Mucosa of rectum (tissue), 2 donors: ENCODE results near the gene FURIN.
A peak's percentile ranks its signal among the peaks of the same experiment; 100 is the strongest.
"Not testable (repeated sequence)": the region's sequence is repeated elsewhere in the genome, so short reads cannot be mapped to it uniquely, and the experiment has no call there.

Source experiments
- H3K27ac ChIP-seq, 2 donors: one replicate each; pipeline ENCODE4 v1.7.0; 2013; ENCODE audit warnings: inconsistent platforms in 2 of 2, low read depth in 2 of 2, low read length in 2 of 2
- H3K27me3 ChIP-seq, 2 donors: one replicate each; pipeline ENCODE4 v1.7.0; 2013; ENCODE audit warnings: low read length in 2 of 2; ENCODE audit not compliant: control insufficient read depth in 2 of 2, insufficient read depth in 2 of 2
- H3K36me3 ChIP-seq, 2 donors: one replicate each; pipeline ENCODE4 v1.7.0; 2013; ENCODE audit warnings: low read length in 2 of 2; ENCODE audit not compliant: control insufficient read depth in 2 of 2, insufficient read depth in 2 of 2
- H3K4me1 ChIP-seq, 2 donors: one replicate each; pipeline ENCODE4 v1.7.0; 2013; ENCODE audit warnings: low read length in 2 of 2, mild to moderate bottlenecking in 1 of 2; ENCODE audit not compliant: control insufficient read depth in 2 of 2, insufficient read depth in 2 of 2
- H3K4me3 ChIP-seq, 2 donors: one replicate each; pipeline ENCODE4 v1.7.0; 2013; ENCODE audit warnings: low read length in 2 of 2
- H3K9ac ChIP-seq, 2 donors: one replicate each; pipeline ENCODE4 v1.7.0; 2013; ENCODE audit warnings: low read length in 2 of 2, low read depth in 1 of 2, mild to moderate bottlenecking in 1 of 2
- H3K9me3 ChIP-seq, 2 donors: one replicate each; pipeline ENCODE4 v1.7.0; 2013; ENCODE audit warnings: low read length in 2 of 2; ENCODE audit not compliant: control insufficient read depth in 2 of 2
- donor health status: healthy.
- donor health status: Normal muscosa, but diverticular disease.

Gene FURIN

GRCh38 chr15:90928106-90928505, 59.7 kb downstream of the FURIN start:
- H3K36me3 ChIP-seq, H3K4me3 ChIP-seq, H3K27me3 ChIP-seq, H3K9me3 ChIP-seq, H3K27ac ChIP-seq, H3K9ac ChIP-seq: not testable (repeated sequence)
- peaks cover 19 to 21% of the 10 kb centered on the region in 2 donors for H3K4me1 ChIP-seq

GRCh38 chr15:90929246-90930019, 61.0 kb downstream of the FURIN start:
- no peaks in the 10 kb centered on the region for H3K27me3 ChIP-seq
- peak overlapping the region; percentile 68 to 94 for H3K4me3 ChIP-seq
- H3K36me3 ChIP-seq = no peaks in the 10 kb centered on the region
- peaks cover 26 to 28% of the 10 kb centered on the region in 2 donors for H3K4me1 ChIP-seq
- peak overlapping the region; percentile 89 to 93 for H3K9ac ChIP-seq
- H3K9me3 ChIP-seq = no peaks in the 10 kb centered on the region
- H3K27ac ChIP-seq = peak overlapping the region; percentile 95 to 98

GRCh38 chr15:90930861-90931574, 62.6 kb downstream of the FURIN start:
- Histone ChIP-seq H3K9me3 (no peaks in the 10 kb centered on the region), H3K27ac (peak overlapping the region; percentile 95 to 98), H3K9ac (peak overlapping the region; percentile 89 to 93), H3K27me3 (no peaks in the 10 kb centered on the region), H3K4me3 (peak overlapping the region; percentile 68 to 94), H3K36me3 (no peaks in the 10 kb centered on the region), H3K4me1 (peaks cover 35 to 36% of the 10 kb centered on the region in 2 donors)

- H3K9ac ChIP-seq = peak overlapping the region; percentile 10 to 68
- peak overlapping the region; percentile 94 to 98 for H3K27ac ChIP-seq
- H3K27me3 ChIP-seq = no peaks in the 10 kb centered on the region
- H3K36me3 ChIP-seq = no peaks in the 10 kb centered on the region
- H3K4me1 ChIP-seq = peaks cover 39 to 40% of the 10 kb centered on the region in 2 donors
- H3K4me3 ChIP-seq = peak overlapping the region; percentile 68 to 94
- no peaks in the 10 kb centered on the region for H3K9me3 ChIP-seq
Observed at GRCh38 chr15:90931575-90931827, 63.1 kb downstream of the FURIN start.

- Histone ChIP-seq H3K27ac (peak within 1 kb of the TSS; percentile 94 to 98), H3K4me1 (peaks cover 39 to 40% of the 10 kb centered on the region in 2 donors), H3K36me3 (peaks cover 2% of the 10 kb centered on the region in 2 donors), H3K27me3 (no peaks in the 10 kb centered on the region), H3K4me3 (peak within 1 kb of the TSS; percentile 68 to 94), H3K9ac (peak within 1 kb of the TSS; percentile 68 to 94), H3K9me3 (no peaks in the 10 kb centered on the region)
Observed at GRCh38 chr15:90931828-90932659, 63.7 kb downstream of the FURIN start, which contains the start of gene HDDC3. TSS of gene HDDC3 (minus strand) at chr15:90932549. CDS start at chr15:90932540, 9 bp downstream.

GRCh38 chr15:90932660-90932991, 64.2 kb downstream of the FURIN start:
- Histone ChIP-seq H3K4me1 (peaks cover 39 to 40% of the 10 kb centered on the region in 2 donors), H3K27me3 (no peaks in the 10 kb centered on the region), H3K27ac (peak overlapping the region; percentile 94 to 98), H3K9ac (peak overlapping the region; percentile 68 to 94), H3K9me3 (no peaks in the 10 kb centered on the region), H3K36me3 (peaks cover 2% of the 10 kb centered on the region in 2 donors), H3K4me3 (peak overlapping the region in 1 of 2 donors; percentile 94)
